ENCODE data around the gene SHANK2. TPM values are rescaled to one million over a fixed set of nuclear protein-coding genes. Genes with fewer than 3 reads are reported as not detected.

The SHANK2 gene
- 2.5 TPM for total RNA-seq

DNA sequence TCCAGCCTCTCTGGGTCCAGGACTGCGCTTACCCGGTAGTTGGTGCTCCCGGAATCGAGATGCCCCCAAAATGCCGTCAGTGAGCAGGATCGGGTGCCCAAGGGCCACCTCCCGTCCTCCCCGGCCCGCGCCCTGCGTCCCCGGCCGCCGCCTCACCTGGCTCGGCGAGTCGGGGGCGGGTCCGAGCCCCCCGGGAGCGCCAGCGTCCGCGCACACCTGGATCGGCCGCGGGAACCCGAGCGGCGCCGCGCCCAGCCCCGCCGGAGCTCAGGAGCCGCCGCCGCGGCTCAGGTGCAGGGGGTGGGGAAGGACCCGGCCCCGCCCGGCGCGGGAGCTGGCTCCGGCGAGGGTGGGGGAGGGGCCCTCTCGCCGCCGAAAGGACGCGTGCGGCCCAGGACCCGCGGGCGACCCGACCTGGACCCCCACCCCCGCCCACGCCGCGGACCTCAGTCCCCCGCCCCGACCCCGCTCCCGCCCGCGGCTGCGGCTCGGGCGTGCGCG, at the start of gene SHANK2:
SHANK2 (minus strand) TSS at position 309 of the 501 bp plus-strand sequence. CDS start 105,251 bp downstream, outside the sequence.
- peak; percentile 48 for ATAC-seq

DNA sequence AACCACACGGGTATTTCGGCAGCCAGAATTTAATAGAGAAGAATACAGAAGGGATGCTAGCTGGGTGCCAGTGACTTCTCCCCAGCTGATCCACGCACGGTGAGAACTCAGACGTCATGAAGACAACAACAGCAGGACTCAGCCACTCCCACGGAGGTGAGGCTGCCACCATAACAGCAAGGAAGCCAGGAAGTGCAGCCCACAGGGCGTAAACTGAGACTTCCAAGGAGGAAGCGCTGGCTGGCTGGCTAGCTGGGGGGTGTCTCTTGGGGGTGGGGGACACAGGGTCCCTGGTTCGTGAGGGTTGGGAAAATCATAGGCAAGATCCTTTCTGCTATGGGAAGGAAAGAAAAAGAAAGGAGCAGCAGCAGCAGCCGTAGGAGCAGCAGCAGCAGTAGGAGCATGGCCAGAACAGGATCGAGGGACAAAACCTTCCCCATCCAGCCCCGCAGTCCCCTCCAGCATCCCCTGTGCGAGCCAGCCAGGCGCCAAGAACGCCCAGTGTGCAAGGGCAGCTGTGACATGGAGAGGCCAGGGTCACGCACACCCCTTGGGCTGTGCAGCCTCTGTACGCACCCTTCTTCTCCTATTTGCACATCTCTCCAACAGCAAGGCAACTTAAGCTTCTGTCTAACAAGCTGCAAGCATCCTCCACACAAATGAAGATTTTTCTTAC, 49.6 kb upstream of the SHANK2 start:
- no peak for ATAC-seq

DNA sequence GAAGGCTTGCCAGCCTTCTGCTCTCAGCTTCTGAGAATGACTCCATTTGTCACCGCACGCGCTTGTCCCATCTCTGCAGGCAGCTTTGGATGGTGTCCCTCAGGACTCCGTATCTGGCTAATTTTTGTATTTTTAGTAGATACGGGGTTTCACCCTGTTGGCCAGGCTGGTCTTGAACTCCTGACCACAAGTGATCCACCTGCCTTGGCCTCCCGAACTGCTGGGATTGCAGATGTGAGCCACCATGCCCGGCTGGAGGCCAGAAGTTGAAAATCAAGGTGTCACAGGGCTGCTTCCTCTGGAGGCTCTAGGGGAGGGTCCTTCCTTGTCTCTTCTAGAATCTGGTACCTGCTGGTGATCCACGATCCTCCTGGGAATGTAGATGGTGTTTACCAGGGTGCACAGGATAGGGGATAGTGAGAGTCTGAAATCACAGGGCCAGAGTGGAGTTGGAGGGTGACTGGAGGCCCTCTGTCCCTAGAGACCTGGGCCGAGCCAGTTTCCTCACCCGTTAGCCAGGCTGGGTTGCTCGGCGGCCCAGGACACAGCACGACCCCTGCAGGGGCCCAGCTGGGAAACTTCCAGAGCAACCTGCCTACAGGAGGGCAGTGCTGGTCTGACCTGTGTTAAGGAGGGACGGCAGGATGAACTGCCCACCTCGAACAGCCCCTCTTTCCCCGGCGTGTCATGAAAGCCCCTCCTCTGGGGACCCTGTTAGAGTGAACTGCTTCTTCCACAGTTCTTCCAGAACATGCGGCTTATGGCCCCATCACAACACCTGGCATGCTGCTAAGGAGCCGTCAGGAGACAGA, 48.9 kb upstream of the SHANK2 start:
- no peak for ATAC-seq

DNA sequence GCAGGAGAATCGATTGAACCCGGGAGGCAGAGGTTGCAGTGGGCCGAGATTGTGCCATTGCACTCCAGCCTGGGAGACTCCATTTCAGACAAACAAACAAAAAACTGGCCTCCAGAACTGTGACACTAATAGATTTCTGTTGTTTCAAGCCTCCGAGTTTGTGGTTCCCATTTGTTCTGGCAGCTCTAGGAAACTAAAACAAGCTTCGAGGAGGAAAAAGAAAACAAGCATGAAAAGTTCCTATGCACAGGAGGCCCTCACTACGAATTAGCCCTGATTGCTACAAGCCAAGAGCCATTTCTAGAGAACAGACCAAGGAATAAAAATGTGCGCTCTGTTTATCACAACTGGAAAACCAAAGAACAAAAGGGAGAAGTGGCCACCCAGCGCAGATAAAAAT, 47.8 kb upstream of the SHANK2 start:
- no peak for ATAC-seq

DNA sequence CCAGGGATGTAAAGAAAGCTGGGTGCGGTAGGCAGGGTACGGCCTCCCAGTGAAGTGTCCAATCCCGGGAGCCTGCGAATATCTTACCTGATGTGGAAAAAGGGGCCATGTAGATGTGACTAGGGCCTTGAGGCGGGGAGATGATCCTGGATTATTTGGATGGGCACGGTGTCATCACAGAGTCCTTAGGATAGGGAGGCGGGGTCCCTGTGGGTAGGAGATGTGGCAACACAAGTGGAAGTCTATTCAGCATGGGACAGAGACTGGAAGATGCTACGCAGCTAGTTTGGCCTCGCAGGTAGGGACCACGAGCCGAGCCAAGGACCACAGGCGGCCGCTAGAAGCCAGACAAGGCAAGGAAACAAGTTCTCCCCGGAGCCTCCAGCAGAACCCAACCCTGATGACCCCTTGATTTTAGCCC, 46.4 kb upstream of the SHANK2 start:
- ATAC-seq = no peak

DNA sequence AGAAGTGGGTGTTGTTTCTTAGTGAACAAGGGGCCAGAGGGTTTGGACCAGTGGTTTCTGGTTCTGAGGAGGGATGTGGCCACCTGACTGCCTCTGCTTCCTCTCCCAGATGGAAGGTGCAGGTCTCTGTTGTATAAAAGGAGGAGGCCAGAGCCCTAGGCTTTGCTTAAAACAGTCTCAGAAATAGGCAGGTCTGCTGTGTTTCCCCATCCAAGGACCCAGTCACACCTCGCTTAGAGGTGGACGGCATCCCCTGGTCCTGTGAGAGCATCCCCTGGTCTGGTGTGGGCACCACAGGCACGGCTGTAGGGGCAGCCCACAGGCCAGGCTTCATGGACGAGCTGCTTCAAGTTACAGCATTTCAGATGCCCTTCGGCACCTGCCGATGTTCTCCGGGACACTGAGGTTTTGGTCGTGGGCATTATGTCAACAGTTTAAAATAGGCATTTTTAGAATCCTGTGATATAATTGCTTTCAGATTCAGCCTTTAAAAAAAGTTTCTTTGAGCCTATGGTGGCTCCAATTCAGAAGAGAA, 45.7 kb upstream of the SHANK2 start:
- no peak for ATAC-seq

DNA sequence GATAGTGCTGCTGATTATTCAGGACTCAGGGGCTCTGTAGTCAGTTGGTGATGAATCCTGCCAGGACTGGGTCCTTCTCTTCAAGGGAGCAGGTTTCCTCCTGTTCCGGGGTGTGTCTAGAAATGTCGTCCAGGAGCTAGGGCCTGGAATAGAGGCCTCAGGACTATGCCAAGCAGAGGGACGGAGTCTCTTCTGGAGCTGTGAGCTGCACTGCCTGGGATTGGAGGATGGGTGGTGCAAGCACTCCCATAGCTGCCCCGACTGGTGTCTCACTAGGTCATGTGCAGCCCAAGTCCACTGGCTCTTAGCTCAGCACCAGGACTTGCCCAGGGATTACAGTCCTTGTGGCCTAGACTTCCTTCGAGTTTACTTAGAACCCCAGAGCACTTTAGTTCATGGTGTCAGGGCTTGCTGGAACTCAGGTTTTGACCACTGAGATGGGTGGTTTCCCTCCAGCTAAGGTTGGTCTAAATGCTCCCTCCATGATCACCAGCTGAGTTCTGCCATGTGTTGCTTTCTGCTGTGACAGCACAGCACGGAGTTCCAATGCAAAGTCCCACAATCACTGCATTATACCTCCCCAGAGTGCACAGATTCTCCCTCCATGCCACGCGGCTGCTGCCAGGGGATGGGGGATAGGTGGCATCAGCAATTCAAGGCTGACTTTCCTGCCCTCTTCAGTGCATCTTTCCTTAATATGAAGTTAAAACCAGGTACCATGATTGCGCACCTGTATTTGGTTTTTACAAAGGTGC, 42.6 kb upstream of the SHANK2 start:
- no peak for ATAC-seq

DNA sequence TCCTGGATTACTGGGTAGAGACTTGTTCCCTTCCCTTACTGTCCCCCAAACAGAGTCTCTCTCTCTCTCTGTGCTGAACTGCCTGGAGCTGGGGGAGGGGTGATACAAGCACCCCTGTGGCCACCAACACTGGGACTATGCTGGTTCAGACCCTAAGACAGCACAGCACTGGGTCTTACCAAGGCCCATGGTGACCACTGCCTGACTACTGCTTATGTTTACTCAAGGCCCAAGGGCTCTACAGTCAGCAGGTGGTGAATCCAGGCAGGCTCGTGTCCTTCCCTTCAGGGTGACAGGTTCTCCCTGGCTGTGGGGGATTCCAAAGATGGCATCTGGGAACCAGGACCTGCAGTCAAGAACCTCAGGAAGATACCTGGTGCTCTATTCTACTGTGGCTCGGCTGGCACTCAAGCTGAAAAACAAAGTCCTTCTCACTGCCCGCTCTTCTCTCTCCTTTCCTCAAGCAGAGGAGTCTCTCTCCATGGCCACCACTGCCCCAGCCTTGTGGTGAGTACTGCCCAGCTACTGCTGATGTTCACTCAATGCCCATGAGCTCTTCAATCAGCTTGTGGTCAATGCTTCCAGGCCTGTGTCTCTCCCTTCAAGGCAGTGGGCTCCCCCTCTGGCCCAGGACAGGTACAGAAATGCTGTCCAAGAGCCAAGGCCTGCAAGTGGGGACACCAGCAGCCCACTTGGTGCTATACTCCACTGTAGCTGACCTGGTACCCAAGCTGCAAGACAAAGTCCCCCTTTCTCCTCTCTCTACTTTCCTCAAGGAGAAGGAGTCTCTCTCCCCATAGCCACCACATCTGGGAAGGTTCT, 41.8 kb upstream of the SHANK2 start:
- no peak for ATAC-seq

DNA sequence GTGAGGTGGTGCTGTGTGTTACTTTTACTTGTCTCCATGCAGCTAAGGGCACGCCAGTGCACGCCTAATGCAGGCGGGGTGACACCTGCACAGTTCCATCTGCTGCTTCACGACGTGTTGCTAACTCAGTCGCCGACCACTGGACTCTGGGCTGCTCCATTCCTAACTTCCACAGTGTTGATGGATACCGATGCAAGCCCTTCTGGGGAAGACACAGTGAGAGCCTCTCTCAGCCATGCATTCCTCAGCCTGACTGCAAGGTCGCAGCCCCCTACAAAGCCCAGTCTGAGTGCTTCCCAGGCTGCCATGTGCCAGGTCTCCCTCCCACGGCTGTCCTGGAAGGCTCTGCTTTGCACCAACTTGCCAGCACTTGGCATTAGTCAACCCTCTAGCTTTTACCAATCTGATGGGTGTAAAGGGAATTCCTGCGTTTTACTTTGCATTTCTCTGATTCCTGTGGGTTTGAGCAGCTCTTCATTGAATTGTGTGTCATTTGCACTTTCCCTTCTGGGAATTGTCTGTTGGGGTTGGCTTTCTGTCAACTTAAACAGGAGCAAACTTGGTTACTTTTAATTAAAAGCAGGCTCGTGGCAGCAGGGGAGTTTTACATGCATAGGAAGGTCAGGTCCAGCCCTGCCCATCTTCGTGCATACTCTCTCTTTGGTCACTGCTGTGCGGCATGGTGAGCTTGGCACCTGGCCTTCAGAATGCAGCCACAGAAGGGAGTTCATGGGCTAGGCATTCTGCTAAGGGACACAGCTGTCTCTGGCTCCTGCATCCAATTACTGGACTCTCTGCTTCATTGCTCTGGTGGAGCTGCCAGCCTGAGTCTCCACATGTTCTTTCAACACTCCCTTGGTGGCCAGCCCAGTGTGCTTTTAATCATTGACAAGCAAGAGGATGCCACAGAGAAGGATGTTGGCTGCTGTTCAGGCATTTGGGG, 34.6 kb upstream of the SHANK2 start:
- ATAC-seq = peak; percentile 57

DNA sequence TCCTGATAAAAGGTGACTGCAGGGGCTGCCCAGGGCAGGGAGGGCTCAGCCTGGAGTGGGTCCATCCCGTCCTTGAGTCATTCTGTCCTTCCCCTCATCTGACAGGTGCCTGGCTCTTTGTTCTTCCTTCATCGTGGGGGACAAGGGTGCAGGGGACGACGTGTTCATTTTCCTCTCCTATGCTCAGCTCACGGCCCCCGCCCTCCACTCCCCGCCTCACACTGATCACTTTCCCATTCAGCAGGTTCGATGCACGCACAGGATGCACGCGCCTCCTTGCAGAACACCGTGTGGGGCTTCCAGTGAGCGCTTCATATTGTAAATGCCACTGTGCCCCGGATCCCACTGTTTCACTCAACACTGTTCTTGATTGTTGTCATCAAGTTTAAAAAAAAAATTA, 32.7 kb upstream of the SHANK2 start:
- ATAC-seq = no peak

DNA sequence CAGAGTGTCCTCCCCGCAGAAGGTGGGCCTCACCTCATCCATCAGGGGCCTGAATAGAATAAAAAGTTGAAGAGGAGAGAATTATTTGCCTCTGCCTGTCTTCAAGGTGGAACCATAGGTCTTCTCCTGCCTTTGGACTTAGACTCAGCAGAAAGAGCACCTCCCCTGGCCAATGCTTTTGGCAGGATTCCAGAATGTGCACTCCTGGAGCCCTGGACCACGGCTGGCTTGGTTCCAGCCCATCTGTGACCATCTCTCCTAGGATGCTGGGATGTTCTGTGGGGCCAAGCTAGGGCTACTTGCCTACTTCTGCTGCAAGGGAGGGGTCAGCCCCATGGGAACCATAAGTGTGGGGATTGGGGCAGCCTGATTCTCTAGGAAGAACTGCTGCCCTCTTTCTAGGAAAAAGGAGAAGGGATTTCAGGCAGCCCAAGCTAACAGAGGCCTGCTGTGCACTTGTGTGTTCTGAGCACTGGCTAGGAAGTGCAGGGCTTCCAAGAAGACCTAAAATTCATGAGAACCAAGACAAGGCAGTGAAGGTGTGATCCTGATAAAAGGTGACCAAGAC, 32.2 kb upstream of the SHANK2 start:
- ATAC-seq = no peak

DNA sequence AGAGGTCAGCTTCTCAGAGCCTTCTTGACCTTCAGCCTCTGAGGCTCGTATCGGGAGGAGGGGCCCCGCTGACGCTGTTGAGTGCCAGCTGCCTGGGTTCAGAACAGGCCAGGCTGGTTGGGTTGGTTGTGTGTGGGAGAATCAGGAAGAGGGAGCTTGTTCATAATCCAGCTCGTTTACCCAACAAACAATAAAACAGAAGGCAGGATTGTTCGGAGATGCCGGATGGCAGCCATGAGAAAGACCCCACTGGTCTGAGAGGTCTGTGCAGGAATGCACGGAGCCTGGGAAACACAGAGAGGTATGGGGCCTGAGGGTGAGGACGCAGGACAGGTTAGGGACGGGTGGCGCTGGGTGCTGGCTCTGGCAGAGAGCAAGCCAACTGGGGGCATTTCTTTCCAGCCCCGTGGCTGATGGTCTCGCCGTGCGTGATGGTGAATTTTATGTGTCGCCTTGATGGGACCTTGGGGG, 31.6 kb upstream of the SHANK2 start:
- ATAC-seq = peak; percentile 91

DNA sequence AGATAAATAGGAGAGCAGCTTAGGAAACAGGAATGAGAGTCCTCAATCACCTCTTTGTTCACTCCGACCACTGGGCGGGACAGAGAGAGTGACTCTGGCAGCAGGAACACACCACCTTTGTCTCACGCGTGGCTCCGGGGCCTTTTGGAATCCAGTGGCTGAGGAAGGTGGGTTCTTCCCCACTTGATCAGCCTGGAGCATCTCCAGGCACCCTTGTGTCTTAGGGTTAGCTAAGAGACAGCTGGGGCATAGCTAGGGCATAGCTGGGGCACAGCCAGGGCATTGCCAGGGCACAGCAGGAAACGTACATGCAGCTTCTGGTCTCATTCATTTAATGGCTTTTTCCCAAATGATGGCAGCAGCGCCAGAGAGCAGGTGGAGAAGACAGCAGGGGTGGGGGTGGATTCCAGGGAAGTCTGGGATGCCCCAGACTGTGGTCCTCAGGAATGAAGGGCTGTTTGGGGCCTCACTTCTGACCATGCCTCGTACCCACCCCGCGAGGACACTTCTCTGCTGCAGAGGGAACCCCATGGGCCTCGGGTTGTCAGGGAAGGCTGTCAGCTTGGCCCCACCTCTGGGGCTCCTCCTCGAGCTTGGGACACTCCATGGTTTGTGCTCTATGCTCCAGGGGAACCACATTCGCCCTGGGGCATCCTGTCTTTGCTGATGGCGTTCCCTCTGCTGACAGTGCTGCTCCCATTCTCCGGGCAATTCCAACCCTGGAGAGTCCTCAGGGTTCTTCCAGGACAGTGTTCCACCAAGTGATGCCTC, 30.4 kb upstream of the SHANK2 start:
- ATAC-seq = no peak

DNA sequence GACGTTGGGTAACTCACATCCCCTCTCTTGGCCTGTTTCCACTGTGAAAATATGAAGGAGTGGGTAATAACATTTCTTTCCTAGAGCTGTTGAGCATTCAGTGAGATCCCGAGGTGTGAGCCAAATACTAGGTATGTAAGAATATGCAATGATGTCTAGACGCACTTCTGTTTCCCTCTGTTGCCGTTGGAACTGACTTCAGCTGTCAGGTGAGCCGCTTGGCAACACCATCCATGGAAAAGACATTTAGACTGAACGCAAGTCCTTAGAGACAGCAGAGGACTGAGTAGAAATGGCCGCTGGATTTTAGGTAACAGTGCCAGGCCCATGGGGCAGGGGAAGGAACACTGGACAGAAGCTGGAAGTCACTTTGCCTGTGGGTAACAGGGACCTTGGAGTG, 29.5 kb upstream of the SHANK2 start:
- no peak for ATAC-seq

DNA sequence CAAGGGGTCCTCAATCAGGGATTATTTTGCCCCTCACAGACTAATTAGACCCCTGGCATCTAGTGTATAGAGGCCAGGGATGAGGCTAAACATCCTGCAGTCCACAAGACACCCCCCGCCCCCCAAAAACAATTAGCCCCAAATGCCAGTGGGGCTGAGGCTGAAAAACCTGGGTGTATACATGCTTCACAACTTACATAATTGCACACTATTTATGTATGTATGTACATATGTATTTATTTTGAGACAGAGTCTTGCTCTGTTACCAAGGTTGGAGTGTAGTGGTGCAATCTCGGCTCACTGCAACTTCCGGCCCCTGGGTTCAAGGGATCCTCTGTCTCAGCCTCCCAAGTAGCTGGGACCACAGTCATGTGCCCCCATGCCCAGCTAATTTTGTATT, 28.8 kb upstream of the SHANK2 start:
- no peak for ATAC-seq

DNA sequence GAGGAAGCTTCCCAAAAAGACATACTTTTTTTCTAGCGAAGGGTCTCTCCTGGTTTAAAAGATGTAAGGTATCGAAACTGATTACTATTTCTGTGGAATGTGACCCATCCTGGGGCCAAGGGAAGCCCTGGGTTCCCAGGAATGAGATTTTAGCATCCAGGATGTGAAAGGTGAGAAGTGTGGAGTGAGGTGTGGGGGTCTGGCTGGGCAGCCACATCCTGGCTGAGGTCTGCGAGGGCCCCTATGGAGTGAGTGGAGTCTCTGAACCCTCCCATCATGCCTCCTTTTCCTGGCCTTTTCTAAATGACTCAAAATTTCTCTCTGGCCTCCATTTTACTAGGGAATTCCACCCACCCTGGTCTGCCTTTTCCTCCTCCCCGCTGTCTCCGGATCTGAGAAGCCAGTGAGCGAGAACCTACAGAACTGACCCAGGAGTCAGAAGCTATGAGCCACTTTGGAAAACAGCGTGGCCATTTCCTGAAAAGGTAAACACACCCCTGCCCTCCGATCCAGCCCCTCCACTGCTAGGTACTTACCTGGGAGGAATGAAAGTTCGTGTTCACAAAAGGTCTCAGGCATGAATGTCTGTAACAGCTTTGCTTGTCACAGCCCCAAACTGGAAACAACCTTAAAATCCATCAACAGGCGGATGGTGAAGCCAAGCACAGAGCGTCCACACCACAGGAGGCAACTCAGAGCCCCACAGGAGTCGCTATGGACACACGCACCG, 27.7 kb upstream of the SHANK2 start:
- ATAC-seq = no peak

DNA sequence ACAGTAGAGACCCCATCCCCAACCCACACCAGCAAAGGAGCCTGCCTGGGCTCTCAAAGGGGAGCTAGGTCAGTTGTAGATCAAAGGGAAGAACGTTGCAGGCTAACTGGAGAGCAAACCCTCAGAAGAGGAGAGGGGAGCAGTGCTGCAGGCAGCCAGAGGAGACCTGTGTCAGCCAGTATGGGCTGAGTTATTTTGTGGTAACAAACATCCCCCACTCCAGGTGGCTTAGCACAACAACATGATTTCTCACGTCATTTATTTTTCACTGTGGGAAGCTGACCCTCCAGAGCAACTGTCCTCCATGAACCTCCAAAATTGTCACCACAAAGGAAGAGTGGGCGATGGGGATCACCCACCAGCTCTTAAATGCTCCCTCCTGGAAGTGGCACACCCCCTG, 19.8 kb upstream of the SHANK2 start:
- ATAC-seq = no peak

DNA sequence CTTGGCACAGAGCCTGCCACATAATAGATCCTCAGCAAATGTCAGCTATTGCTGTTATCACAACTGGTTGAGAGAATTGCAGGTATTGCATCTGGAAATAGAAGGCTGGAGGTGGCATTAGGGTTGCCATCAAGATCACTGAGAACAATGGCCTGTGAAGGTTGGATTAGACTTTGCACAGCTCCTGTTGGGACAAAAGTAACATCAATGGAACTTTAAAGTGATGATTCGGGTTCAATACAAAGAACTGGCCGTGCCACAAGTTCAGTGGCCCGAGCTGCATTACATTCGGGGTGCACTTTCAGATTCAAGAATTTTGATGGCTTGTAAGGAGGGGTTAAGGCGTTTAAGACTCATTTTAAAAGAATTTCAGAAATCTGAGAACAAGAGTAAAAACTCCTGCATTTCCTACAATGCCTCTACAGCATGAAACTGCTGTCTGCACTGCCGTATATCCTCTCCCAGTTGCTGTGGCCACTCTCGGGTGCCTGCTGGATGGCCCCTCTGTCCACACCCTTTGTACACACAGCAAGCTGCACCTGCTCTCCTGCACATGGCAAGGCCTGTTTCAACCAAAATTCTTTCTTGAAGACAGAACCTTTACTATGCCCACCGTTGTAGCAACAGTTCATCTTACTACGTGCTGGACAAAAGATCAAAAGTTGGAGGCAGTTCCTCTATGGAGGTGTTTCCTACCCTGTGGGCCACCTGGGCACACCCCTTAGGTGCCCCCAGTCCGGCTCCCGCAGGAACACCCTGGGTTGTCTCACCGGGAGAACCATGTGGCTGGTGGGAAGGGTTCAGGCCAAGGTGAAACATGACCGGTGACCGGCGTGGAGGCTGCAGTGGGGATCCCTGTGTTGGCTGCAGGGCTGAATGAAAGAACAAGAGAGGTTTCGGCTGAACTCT, 17.5 kb upstream of the SHANK2 start:
- no peak for ATAC-seq

All from esophagus mucosa (tissue), 1 donor.